Activated CD4-positive, alpha-beta T cell treated with anti-CD3 and anti-CD28 coated beads, Interleukin-2, amount 10 ng/mL, durations not matched to agents 24 days and 14 days (primary cell): Measurements from ENCODE around the gene CACNA1C. TPM values are rescaled to one million over a fixed set of nuclear protein-coding genes. Genes with fewer than 3 reads are reported as not detected.
A peak's percentile ranks its signal among the peaks of the same experiment; 100 is the strongest.

ENCODE experiments used
- DNase-seq: peaks from one replicate; pipeline ENCODE4 v3.0.0; 2022
- H3K27ac Mint-ChIP-seq: one replicate; pipeline ENCODE4 v1.8.0; 2022; ENCODE audit warnings: mild to moderate bottlenecking, mixed read lengths
- H3K27me3 Mint-ChIP-seq: one replicate; pipeline ENCODE4 v1.8.0; 2022; ENCODE audit warnings: mixed read lengths
- H3K36me3 Mint-ChIP-seq: one replicate; pipeline ENCODE4 v1.8.0; 2022; ENCODE audit warnings: low read depth, mild to moderate bottlenecking, mixed read lengths
- H3K4me1 Mint-ChIP-seq: one replicate; pipeline ENCODE4 v1.8.0; 2021; ENCODE audit warnings: mixed read lengths
- H3K4me3 Mint-ChIP-seq: one replicate; pipeline ENCODE4 v1.8.0; 2022; ENCODE audit warnings: mild to moderate bottlenecking, moderate library complexity, mixed read lengths
- H3K9me3 Mint-ChIP-seq: one replicate; pipeline ENCODE4 v1.8.0; 2021; ENCODE audit warnings: mixed read lengths
- intact Hi-C: fragments of 100-400 bp; cut with micrococcal nuclease; formaldehyde crosslinking; loops from one replicate; pipeline ENCODE4 v1.15.1; 2023
- total RNA-seq: library from RNA; stranded (reverse); gene quantifications from 2 replicates; pipeline ENCODE4 v1.2.3, GENCODE V29; 2022

The CACNA1C gene
- total RNA-seq, 1 donor from 2014 or later, result 0.07 TPM

DNA sequence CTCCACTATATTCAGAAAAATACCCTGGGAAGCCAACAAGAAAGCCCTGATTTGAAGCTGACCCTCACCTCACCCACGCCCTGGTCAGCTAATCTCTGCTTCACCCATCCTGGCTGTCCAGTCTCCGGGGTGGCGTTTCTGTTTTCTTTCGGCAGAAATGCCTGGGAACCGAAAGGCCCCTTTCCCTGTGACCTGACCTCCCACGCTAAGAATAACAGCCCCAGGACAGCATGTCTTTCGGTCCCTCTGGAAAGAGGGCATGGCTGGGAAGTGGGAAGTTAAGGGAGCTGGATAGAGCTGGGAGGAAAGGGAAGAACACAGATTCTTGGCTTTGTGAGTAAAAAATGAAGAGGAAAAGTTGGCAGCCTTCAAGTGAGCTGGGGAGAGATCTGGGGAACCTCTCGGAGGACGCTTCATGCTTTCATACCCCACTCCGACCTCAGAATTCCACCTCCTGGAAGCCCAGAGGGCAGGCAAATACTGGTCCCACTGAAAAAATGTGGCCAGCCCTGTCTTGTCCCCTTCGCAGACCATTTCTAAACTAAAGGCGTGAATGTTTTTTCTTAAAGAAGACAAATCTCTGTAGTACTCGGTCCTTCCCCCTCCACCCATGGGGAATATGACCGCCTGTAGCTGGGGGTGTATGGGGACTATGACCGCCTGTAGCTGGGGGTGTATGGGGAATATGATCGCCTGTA, 579.0 kb downstream of the CACNA1C start:
- H3K9me3 Mint-ChIP-seq, result no peaks in the 10 kb centered on the region
- H3K4me3 Mint-ChIP-seq, result no peak overlapping the region
- intact Hi-C loops, result no loop called here
- DNase-seq, result no peak
- peaks cover 22% of the 10 kb centered on the region for H3K27me3 Mint-ChIP-seq
- no peak overlapping the region for H3K27ac Mint-ChIP-seq
- H3K36me3 Mint-ChIP-seq, result no peaks in the 10 kb centered on the region
- peaks cover 7% of the 10 kb centered on the region for H3K4me1 Mint-ChIP-seq

DNA sequence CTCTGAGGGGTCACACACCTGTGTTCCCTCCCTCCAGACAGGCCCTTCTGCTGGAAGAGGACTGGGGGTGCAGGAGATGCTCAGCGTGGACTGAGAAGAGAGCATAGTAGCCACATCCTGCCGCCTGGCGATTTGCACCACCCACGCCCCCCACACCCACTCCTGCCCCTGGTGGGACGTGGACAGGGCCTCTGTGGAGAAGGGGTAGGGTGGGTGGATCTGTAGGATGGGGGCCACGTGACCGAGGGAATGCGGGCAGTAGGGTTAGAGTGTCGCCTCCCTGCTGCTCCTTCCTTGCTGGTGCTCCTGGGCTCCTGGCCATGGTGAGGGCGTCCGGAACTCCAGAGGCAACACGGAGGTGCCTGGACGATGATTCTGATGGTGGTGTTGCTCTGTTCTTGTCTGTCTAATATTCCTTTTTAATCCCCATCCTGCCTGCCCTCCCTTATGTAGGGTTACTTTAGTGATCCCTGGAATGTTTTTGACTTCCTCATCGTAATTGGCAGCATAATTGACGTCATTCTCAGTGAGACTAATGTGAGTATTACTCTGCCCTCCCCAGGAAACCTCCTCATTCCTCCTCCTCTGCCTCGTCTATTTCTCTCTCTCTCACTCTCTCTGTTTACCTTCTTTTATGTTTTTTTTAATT, 580.5 kb downstream of the CACNA1C start:
- Mint-ChIP-seq H3K9me3 (no peaks in the 10 kb centered on the region), H3K36me3 (no peaks in the 10 kb centered on the region), H3K27me3 (peaks cover 14% of the 10 kb centered on the region), H3K4me3 (no peak overlapping the region), H3K4me1 (no peaks in the 10 kb centered on the region), H3K27ac (no peak overlapping the region)
- intact Hi-C loops, result no loop called here
- DNase-seq, result no peak

GRCh38 chr12:2633825-2634200, 581.0 kb downstream of the CACNA1C start:
- intact Hi-C loops, result no loop called here
- no peak overlapping the region for H3K4me3 Mint-ChIP-seq
- H3K9me3 Mint-ChIP-seq, result no peaks in the 10 kb centered on the region
- no peaks in the 10 kb centered on the region for H3K36me3 Mint-ChIP-seq
- peaks cover 11% of the 10 kb centered on the region for H3K27me3 Mint-ChIP-seq
- H3K27ac Mint-ChIP-seq, result no peak overlapping the region
- no peak for DNase-seq
- no peaks in the 10 kb centered on the region for H3K4me1 Mint-ChIP-seq

DNA sequence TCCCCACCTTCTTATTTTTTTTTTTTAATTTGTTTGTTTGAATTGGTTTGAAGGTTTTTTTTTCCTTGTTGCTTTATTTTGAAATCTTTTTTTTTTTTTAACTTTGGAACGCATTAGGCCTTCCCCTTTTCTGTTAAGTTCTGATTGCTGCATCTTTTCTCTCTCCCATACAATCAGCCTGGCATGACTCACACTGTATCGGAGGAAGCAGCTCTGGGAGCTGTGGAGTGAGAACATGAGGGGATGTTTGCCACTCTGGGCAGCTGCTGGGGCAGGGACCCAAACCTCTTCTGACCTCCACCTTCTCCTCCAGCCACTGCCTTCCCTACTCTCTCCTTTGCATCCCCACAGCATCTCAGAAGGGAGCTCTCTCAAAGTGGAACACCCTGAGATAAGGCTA, 581.7 kb downstream of the CACNA1C start:
- no peak for DNase-seq
- peaks cover 11% of the 10 kb centered on the region for H3K27me3 Mint-ChIP-seq
- H3K36me3 Mint-ChIP-seq, result no peaks in the 10 kb centered on the region
- no peak overlapping the region for H3K27ac Mint-ChIP-seq
- H3K4me1 Mint-ChIP-seq, result no peaks in the 10 kb centered on the region
- intact Hi-C loops, result no loop called here
- H3K9me3 Mint-ChIP-seq, result no peaks in the 10 kb centered on the region
- no peak overlapping the region for H3K4me3 Mint-ChIP-seq

GRCh38 chr12:2636741-2637340, 584.1 kb downstream of the CACNA1C start:
- Mint-ChIP-seq H3K27me3 (peaks cover 11% of the 10 kb centered on the region), H3K4me3 (no peak overlapping the region), H3K27ac (no peak overlapping the region), H3K4me1 (peaks cover 4% of the 10 kb centered on the region), H3K9me3 (no peaks in the 10 kb centered on the region), H3K36me3 (no peaks in the 10 kb centered on the region)
- intact Hi-C loops, result no loop called here
- DNase-seq, result no peak

GRCh38 chr12:2637371-2637770, 584.6 kb downstream of the CACNA1C start:
- no peak overlapping the region for H3K27ac Mint-ChIP-seq
- peaks cover 8% of the 10 kb centered on the region for H3K4me1 Mint-ChIP-seq
- intact Hi-C loops, result no loop called here
- H3K36me3 Mint-ChIP-seq, result no peaks in the 10 kb centered on the region
- no peak overlapping the region for H3K4me3 Mint-ChIP-seq
- DNase-seq, result no peak
- H3K9me3 Mint-ChIP-seq, result no peaks in the 10 kb centered on the region
- peaks cover 11% of the 10 kb centered on the region for H3K27me3 Mint-ChIP-seq

DNA sequence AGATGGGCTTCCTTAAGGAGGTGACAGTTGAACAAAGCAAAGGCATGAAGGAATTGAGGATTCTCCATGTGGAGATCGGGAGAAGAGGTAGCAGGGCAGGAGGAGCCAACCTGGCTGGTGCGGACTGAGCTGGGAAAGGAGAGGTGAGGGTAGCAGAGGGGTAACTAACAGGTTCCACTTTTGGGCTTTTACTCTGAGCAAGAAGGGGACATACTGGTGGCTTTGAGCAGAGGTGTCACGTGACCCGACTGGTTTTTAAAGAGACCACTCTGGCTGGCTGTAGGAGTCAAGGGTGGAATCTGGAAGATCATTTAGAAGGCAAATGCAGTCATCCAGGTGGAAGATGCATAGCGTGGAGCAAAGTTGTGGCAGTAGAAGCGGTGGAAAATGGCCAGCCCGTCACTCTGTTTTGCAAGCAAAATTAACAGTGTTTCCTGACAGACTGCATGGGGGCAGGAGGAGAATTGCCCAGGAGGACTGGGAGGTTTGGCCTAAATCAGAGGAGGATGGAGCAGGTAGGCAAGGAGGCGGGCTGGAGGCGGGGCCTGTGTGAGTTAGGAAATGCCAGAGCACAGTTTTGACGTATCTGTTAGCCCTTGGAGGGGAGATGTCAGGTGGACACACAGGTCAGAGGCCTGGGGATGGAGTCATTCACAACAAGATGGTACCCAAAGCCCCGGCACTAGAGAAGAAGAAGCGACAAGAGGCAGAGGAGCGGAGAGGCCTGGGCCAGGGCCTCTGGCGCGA, 585.7 kb downstream of the CACNA1C start:
- H3K27ac Mint-ChIP-seq, result no peak overlapping the region

DNA sequence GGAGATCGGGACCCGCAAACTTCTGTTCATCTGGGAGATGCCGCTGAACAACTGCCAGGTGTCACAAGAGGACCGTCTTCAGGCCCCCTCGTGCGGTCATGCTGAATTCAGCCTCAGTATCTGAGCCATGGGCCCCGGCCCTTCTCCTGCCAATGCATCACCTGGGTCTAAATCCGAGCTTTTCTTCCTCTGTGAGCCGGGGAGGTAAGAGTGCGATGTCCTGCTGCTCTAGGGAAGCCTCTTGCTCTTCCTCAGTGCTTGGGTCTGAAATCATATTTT, 586.2 kb downstream of the CACNA1C start:
- no peak for DNase-seq
- H3K4me1 Mint-ChIP-seq, result peaks cover 12% of the 10 kb centered on the region
- peaks cover 16% of the 10 kb centered on the region for H3K27me3 Mint-ChIP-seq
- no peaks in the 10 kb centered on the region for H3K36me3 Mint-ChIP-seq
- H3K9me3 Mint-ChIP-seq, result no peaks in the 10 kb centered on the region
- intact Hi-C loops, result no loop called here
- H3K27ac Mint-ChIP-seq, result no peak overlapping the region
- no peak overlapping the region for H3K4me3 Mint-ChIP-seq

More for the DNA sequence above, 585.7 kb downstream of the CACNA1C start:
- no peak for DNase-seq
- Mint-ChIP-seq H3K4me1 (peaks cover 12% of the 10 kb centered on the region), H3K9me3 (no peaks in the 10 kb centered on the region), H3K4me3 (no peak overlapping the region), H3K36me3 (no peaks in the 10 kb centered on the region), H3K27me3 (peaks cover 11% of the 10 kb centered on the region)
- intact Hi-C loops, result no loop called here

DNA sequence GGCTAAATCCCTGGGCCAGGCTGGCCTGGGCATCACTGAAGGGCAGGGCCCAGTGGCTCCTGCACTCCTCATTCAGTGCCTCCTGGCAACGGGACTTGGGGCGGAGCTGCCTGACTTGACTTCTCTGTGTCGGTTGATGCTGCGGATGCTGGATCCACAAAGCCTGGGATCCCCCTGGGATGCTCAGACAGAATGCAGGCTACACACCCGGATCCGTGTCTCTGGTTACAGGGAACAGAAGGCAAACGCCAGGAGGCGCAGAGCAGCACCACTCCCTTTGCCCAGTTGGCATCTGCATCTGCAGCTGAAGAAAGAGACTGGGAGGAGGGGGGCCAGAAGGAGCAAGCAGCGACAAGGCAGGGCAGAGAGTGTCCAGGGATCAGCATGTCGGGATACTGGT, 587.5 kb downstream of the CACNA1C start:
- no peak for DNase-seq
- no peaks in the 10 kb centered on the region for H3K9me3 Mint-ChIP-seq
- intact Hi-C loops, result no loop called here
- H3K4me3 Mint-ChIP-seq, result no peak overlapping the region
- no peaks in the 10 kb centered on the region for H3K36me3 Mint-ChIP-seq
- H3K27ac Mint-ChIP-seq, result no peak overlapping the region
- peaks cover 19% of the 10 kb centered on the region for H3K27me3 Mint-ChIP-seq
- peaks cover 12% of the 10 kb centered on the region for H3K4me1 Mint-ChIP-seq

GRCh38 chr12:2640709-2641108, 587.9 kb downstream of the CACNA1C start:
- peaks cover 12% of the 10 kb centered on the region for H3K4me1 Mint-ChIP-seq
- DNase-seq, result no peak

DNA sequence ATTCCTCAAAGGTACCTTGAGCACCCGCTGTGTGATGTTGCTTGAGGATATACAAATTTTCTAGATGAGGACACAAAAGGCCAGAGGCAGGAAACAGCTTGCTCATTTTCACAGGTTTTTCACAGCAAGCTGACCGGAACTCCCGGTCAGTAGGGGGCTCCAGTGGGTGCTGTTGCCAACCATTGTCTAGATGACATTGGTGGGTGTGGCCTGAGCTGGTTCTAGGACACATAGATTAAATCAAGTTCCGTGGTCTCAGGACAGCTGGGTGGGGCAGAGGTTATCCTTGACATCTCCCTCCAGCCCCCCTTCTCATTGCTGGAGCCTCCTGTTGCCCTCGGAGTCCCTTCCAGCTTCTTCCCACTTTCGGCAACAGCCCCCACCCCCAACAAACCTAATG, 588.4 kb downstream of the CACNA1C start:
- Mint-ChIP-seq H3K9me3 (no peaks in the 10 kb centered on the region), H3K36me3 (no peaks in the 10 kb centered on the region), H3K4me3 (no peak overlapping the region), H3K27ac (no peak overlapping the region), H3K4me1 (peaks cover 12% of the 10 kb centered on the region), H3K27me3 (peaks cover 22% of the 10 kb centered on the region)
- DNase-seq, result no peak
- intact Hi-C loops, result no loop called here

More at GRCh38 chr12:2640709-2641108, 587.9 kb downstream of the CACNA1C start:
- intact Hi-C loops, result no loop called here
- Mint-ChIP-seq H3K9me3 (no peaks in the 10 kb centered on the region), H3K27ac (no peak overlapping the region), H3K4me3 (no peak overlapping the region), H3K27me3 (peaks cover 21% of the 10 kb centered on the region), H3K36me3 (no peaks in the 10 kb centered on the region)

DNA sequence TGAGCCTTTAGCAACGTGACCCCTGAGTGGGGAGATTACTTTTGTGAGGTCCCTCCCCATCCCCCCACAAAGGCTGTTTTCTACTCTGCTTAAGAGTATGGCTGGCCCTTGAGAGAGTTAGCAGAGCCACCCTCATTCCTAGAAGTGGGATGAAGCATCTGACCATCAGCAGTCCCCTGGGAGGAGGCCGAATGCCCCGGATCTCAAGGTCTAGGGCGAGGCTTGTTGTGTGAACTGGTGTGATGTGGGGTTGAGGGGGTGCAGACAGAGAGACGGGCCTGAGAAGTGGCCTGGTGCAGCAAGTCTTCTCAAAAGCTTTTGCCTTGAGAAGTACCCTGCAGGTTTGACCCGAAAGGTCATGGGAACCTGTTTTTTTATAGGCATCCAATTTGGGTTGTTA, 589.0 kb downstream of the CACNA1C start:
- Mint-ChIP-seq H3K27me3 (peaks cover 28% of the 10 kb centered on the region), H3K4me1 (peaks cover 12% of the 10 kb centered on the region), H3K9me3 (no peaks in the 10 kb centered on the region), H3K4me3 (no peak overlapping the region), H3K27ac (no peak overlapping the region), H3K36me3 (no peaks in the 10 kb centered on the region)
- DNase-seq, result no peak
- intact Hi-C loops, result no loop called here

DNA sequence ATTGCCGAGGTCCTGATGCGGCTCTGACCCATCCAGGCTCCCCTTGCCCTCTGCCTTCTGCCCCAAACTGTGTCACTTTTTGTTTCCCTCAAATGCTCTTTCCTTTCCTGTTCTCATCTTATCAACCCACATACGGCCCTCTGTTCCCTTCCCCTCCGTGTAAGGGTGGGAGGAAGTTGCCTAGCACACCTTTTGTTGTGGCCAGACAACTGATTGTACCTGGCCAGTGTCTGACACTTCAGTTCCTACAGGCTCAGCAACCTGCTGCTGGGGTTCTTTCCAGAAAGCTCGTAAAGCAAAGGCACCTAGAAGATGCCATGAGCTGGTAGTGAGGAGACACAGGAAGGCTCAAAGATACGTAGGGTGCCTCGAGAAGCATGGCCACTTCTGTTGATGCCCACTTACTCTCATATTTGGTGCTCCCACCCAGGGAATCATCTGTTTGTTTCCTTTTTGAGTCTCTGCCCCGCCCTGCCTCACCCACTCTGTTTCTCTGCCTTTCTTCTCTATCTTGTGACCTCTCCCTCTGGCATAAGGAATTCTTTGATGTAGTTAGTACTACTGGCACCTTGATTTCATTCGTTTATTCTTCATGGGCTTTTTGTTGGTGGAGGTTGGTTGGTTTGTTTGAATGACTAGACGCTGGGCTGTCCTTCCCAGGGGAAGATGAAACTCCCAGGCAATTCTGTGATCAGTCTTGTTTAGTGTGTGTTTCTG, 589.5 kb downstream of the CACNA1C start:
- no peak overlapping the region for H3K27ac Mint-ChIP-seq
- no peak overlapping the region for H3K4me3 Mint-ChIP-seq
- no peaks in the 10 kb centered on the region for H3K9me3 Mint-ChIP-seq
- no peaks in the 10 kb centered on the region for H3K36me3 Mint-ChIP-seq
- intact Hi-C loops, result no loop called here
- DNase-seq, result peak; percentile 62
- peaks cover 12% of the 10 kb centered on the region for H3K4me1 Mint-ChIP-seq
- peaks cover 33% of the 10 kb centered on the region for H3K27me3 Mint-ChIP-seq
